ENCODE data around the gene MAN2B2. TPM values are rescaled to one million over a fixed set of nuclear protein-coding genes. Genes with fewer than 3 reads are reported as not detected.

Gene MAN2B2
- total RNA-seq, 4 donors from 2014 or later, result 17.5 to 55.9 (median 27.6) TPM

DNA sequence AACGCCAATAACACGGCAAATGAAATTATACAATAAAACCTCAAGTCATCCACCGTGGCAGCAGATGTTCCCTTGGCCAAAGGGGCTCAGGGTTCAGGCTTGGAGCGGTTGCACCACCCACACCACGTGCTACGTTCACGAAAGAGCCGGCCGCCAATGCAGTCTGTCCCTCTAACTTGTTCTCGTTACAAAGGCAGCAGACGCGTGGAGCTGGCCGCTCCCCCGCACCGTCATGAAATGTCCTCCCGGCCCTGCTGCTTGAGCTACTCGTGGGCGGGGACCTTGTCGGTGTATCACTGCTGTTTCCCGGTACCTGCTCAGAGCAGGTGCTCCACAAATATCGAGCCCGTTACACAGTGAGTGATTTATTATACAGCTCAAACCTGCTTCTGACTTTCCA is 36.4 kb upstream of the MAN2B2 start:
- in situ Hi-C loops (cut with MboI; ENCODE audit: low pct_ligation_motif_present in 1 of 4, low pct_unique_long_range_greater_than_20kb in 1 of 4, low sequenced_read_pairs in 3 of 4), result no loop called here
- Histone ChIP-seq H3K4me3 (no peak overlapping the region), H3K4me1 (no peaks in the 10 kb centered on the region), H3K36me3 (no peaks in the 10 kb centered on the region), H3K27me3 (peaks cover 23% of the 10 kb centered on the region), H3K27ac (no peak overlapping the region), H3K9me3 (peaks cover 0 to 5% of the 10 kb centered on the region in 2 donors)
- intact Hi-C loops (cut with DNase I; ENCODE audit: low total_unique reads), result no loop called here
- DNase-seq, result no peak
- WGBS, 2 donors (ENCODE audit: low coverage in 1 of 2), result 45% methylated on average over 22 of the region's 22 CpGs; no CpG with 5 or more reads in 1 of the 2 donors
- no peak for TF ChIP-seq POLR2A (IDR thresholded peaks at IDR 0.05)
- TF ChIP-seq, protein P1, sequence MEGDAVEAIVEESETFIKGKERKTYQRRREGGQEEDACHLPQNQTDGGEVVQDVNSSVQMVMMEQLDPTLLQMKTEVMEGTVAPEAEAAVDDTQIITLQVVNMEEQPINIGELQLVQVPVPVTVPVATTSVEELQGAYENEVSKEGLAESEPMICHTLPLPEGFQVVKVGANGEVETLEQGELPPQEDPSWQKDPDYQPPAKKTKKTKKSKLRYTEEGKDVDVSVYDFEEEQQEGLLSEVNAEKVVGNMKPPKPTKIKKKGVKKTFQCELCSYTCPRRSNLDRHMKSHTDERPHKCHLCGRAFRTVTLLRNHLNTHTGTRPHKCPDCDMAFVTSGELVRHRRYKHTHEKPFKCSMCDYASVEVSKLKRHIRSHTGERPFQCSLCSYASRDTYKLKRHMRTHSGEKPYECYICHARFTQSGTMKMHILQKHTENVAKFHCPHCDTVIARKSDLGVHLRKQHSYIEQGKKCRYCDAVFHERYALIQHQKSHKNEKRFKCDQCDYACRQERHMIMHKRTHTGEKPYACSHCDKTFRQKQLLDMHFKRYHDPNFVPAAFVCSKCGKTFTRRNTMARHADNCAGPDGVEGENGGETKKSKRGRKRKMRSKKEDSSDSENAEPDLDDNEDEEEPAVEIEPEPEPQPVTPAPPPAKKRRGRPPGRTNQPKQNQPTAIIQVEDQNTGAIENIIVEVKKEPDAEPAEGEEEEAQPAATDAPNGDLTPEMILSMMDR (IDR thresholded peaks at IDR 0.05), result no peak
- TF ChIP-seq EP300 (IDR thresholded peaks at IDR 0.05; ENCODE audit: low read depth), result no peak
- TF ChIP-seq POLR2AphosphoS5 (IDR thresholded peaks at IDR 0.05), result no peak

DNA sequence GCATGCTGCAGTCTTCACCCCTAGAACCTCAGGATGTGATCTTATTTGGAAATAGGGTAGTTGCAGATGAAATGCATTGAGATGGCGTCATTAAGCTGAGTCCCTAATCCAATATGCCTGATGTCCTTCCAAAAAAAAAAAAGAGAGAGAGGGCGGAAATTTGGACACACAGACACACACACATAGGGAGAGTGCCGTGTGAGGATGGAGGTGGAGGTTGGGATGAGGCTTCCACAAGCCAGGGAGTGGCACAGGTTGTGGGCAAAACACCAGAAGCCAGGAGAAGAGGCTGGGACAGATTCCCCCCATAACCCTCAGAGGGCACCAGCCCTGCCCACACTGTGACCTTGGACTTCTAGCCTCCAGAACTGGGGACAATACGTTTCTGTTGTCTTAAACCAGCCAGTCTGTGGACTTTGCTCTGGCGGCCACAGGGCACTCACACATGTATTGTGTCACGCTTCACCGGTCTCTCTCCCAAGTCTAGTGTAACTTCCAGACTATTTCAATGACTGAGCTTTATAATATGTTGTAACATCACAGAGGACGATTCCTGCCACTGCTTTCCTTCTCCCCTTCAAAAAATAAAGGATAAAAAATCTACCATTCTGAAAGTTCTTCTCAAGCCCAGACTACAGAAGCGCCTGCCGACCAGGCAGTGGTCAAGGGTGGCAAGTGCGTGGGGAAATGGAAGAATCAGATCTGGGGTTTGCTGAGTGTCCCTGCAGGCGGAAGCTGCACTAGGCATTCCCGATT is 35.8 kb upstream of the MAN2B2 start:
- intact Hi-C loops (cut with DNase I; ENCODE audit: low total_unique reads), result no loop called here
- H3K27ac ChIP-seq, result no peak overlapping the region

DNA sequence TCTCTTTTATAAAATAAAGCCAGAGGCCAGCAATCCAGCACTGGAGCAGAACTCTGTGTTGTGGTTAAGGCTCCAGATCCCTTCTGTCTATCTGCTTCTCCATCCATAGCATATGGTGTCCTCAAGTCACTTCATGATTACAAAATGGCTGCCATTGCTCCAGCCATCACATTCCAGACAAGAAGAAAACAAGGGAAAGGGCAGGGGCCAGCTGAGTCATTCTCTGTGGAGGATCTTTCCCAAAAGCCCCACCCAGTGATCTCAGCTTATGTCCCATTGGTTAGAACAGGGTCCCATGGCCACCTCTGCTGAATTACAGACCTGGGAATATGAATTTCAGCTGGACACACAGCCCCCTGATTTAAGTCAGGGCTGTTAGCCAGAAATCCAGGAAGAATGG is 34.1 kb upstream of the MAN2B2 start:
- intact Hi-C loops (cut with DNase I; ENCODE audit: low total_unique reads) (no loop called here), in situ Hi-C loops (cut with MboI; ENCODE audit: low pct_ligation_motif_present in 1 of 4, low pct_unique_long_range_greater_than_20kb in 1 of 4, low sequenced_read_pairs in 3 of 4) (no loop called here)
- Histone ChIP-seq H3K27me3 (peaks cover 24% of the 10 kb centered on the region), H3K4me1 (no peaks in the 10 kb centered on the region), H3K27ac (no peak overlapping the region), H3K9me3 (peaks cover 0 to 5% of the 10 kb centered on the region in 2 donors), H3K4me3 (no peak overlapping the region), H3K36me3 (no peaks in the 10 kb centered on the region)
- TF ChIP-seq, protein P1 (IDR thresholded peaks at IDR 0.05), result no peak
- TF ChIP-seq POLR2AphosphoS5 (IDR thresholded peaks at IDR 0.05) (no peak), EP300 (IDR thresholded peaks at IDR 0.05; ENCODE audit: low read depth) (no peak)
- no peak for DNase-seq

More for the DNA sequence above, 35.8 kb upstream of the MAN2B2 start:
- H3K4me3 ChIP-seq, result no peak overlapping the region
- DNase-seq, result no peak
- H3K4me1 ChIP-seq, result no peaks in the 10 kb centered on the region
- H3K27me3 ChIP-seq, result peaks cover 23% of the 10 kb centered on the region
- WGBS, 2 donors (ENCODE audit: low coverage in 1 of 2), result 59 to 74% methylated on average over 2 to 13 of the region's 13 CpGs
- TF ChIP-seq, protein P1 (IDR thresholded peaks at IDR 0.05), result no peak
- TF ChIP-seq POLR2A (IDR thresholded peaks at IDR 0.05) (no peak), POLR2AphosphoS5 (IDR thresholded peaks at IDR 0.05) (no peak), EP300 (IDR thresholded peaks at IDR 0.05; ENCODE audit: low read depth) (no peak)
- peaks cover 0 to 5% of the 10 kb centered on the region in 2 donors for H3K9me3 ChIP-seq
- in situ Hi-C loops (cut with MboI; ENCODE audit: low pct_ligation_motif_present in 1 of 4, low pct_unique_long_range_greater_than_20kb in 1 of 4, low sequenced_read_pairs in 3 of 4), result no loop called here
- H3K36me3 ChIP-seq, result no peaks in the 10 kb centered on the region

DNA sequence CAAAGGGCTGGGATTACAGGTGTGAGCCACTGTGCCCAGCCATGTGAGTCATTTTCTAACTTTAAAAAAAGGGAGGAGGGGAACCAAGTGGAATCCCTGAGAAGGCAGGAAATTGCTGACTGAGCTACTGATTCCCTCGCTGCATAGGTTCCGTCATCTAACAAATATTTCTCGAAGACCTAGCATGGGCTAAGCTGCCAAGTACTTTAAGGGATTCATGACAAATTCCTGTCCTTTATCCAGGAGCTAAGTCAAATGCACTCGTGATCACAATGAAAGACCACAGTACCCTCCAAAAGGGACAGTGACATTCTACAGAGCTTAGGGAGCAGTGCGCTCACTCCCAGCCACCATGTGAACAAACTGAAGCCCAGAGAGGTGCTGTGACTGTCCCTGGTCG is 33.2 kb upstream of the MAN2B2 start:
- H3K4me3 ChIP-seq, result no peak overlapping the region
- in situ Hi-C loops (cut with MboI; ENCODE audit: low pct_ligation_motif_present in 1 of 4, low pct_unique_long_range_greater_than_20kb in 1 of 4, low sequenced_read_pairs in 3 of 4) (no loop called here), intact Hi-C loops (cut with DNase I; ENCODE audit: low total_unique reads) (no loop called here)
- 65 to 68% methylated on average over 4 to 6 of the region's 6 CpGs for WGBS, 2 donors (ENCODE audit: low coverage in 1 of 2)
- TF ChIP-seq EP300 (IDR thresholded peaks at IDR 0.05; ENCODE audit: low read depth), result no peak
- no peaks in the 10 kb centered on the region for H3K4me1 ChIP-seq
- peaks cover 0 to 5% of the 10 kb centered on the region in 2 donors for H3K9me3 ChIP-seq
- no peaks in the 10 kb centered on the region for H3K36me3 ChIP-seq
- DNase-seq, result no peak
- H3K27me3 ChIP-seq, result peaks cover 33% of the 10 kb centered on the region
- no peak overlapping the region for H3K27ac ChIP-seq

Data from transverse colon (tissue), 4 donors.